Nucleus accumbens (tissue), 56 donors: ENCODE data around the gene SLC27A3.
"Not testable (repeated sequence)": the region's sequence is repeated elsewhere in the genome, so short reads cannot be mapped to it uniquely, and the experiment has no call there.

ENCODE experiments used
- DNase-seq, 56 donors: peaks; one replicate each; lab custom pipeline; 2025; lab: John Stamatoyannopoulos, UW

The SLC27A3 gene

GRCh38 chr1:153754266-153754665 is 20.9 kb upstream of the SLC27A3 start:
- DNase-seq: no peak

GRCh38 chr1:153760440-153760839 is 14.8 kb upstream of the SLC27A3 start:
- no peak for DNase-seq

- peak in 15 of 56 donors; percentile 5 to 48 (median 19) for DNase-seq
These were observed 11.6 kb upstream of the SLC27A3 start for GRCh38 chr1:153763365-153764225.

- DNase-seq: no peak
These were observed 10.9 kb upstream of the SLC27A3 start for GRCh38 chr1:153764310-153764709.

GRCh38 chr1:153766663-153767062 is 8.5 kb upstream of the SLC27A3 start:
- not testable (repeated sequence) for DNase-seq

- DNase-seq: no peak
These were observed 7.7 kb upstream of the SLC27A3 start for GRCh38 chr1:153767519-153767918.

- DNase-seq: no peak
These were observed 6.7 kb upstream of the SLC27A3 start for GRCh38 chr1:153768316-153769181.

- no peak for DNase-seq
These were observed 6.0 kb upstream of the SLC27A3 start for GRCh38 chr1:153769221-153769620.

- no peak for DNase-seq
These were observed 4.4 kb upstream of the SLC27A3 start for GRCh38 chr1:153770797-153771196.

- no peak for DNase-seq
These were observed 3.9 kb upstream of the SLC27A3 start for GRCh38 chr1:153771261-153771660.

- DNase-seq: peak in 1 of 56 donors; percentile 7
These were observed 3.2 kb upstream of the SLC27A3 start for GRCh38 chr1:153771841-153772593.

GRCh38 chr1:153773096-153773921 is 1.9 kb upstream of the SLC27A3 start:
- DNase-seq: peak in 2 of 56 donors; percentile 18 to 28

GRCh38 chr1:153774026-153774595 is 1.1 kb upstream of the SLC27A3 start:
- DNase-seq: no peak

- peak in 15 of 56 donors; percentile 12 to 56 (median 41) for DNase-seq
These were observed 486 bp downstream of the SLC27A3 start for GRCh38 chr1:153775458-153776327.

GRCh38 chr1:153776352-153776751 is 1.1 kb downstream of the SLC27A3 start:
- no peak for DNase-seq

GRCh38 chr1:153776845-153777370 is 1.7 kb downstream of the SLC27A3 start:
- no peak for DNase-seq

GRCh38 chr1:153777648-153778047 is 2.4 kb downstream of the SLC27A3 start:
- DNase-seq: peak in 13 of 56 donors; percentile 10 to 65 (median 23)
